ENCODE measurements around the gene EIF2B4.

Gene EIF2B4

DNA sequence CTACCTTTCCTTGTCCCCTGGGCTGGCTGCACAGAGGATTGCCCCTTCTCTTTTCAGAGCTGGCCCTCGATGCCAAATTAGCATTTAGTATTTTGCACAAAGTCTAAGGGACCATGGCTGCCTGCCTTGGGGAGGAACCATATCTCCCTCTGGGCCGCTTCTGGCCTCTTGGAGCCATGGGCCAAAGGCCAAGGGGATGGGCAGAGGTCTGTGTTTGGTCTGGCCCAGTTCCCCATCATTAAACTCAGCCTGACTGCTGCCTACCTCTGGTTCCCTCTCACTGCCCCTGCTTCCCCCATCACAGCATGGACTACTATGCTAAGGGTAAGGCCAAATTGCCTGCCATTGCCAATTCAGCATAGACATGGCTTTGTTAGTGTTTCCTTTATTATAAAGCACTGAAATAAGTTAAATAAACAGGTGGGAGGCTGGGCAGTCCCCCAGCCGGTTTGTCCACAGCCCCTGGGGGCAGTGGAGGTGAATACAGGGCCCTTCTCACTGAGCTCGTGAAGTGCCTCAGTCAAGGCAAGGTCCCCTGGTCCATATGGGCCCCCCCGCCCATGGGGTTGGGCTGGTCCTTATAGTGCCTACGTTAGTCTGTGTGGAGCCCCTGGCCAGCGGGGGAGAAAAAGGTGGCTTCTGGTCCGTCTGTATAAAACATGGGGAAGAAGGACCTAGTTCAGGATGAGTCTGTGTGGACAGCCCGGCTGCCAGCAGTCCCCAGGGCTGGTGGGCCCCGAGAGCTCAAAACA lies 6.9 kb upstream of the EIF2B4 start:
- H3K4me3 ChIP-seq (ENCODE audit: low read length), result no peak overlapping the region
- TF ChIP-seq CTCF (IDR thresholded peaks at IDR 0.05; ENCODE audit: insufficient read depth, low read depth, low read length, missing control alignments), result no peak
- DNase-seq (ENCODE audit: low read depth), result no peak

- no peak for TF ChIP-seq CTCF (IDR thresholded peaks at IDR 0.05; ENCODE audit: insufficient read depth, low read depth, low read length, missing control alignments)
- no peak for DNase-seq (ENCODE audit: low read depth)
- no peak overlapping the region for H3K4me3 ChIP-seq (ENCODE audit: low read length)
Observed at GRCh38 chr2:27376151-27376865, 6.2 kb upstream of the EIF2B4 start.

DNA sequence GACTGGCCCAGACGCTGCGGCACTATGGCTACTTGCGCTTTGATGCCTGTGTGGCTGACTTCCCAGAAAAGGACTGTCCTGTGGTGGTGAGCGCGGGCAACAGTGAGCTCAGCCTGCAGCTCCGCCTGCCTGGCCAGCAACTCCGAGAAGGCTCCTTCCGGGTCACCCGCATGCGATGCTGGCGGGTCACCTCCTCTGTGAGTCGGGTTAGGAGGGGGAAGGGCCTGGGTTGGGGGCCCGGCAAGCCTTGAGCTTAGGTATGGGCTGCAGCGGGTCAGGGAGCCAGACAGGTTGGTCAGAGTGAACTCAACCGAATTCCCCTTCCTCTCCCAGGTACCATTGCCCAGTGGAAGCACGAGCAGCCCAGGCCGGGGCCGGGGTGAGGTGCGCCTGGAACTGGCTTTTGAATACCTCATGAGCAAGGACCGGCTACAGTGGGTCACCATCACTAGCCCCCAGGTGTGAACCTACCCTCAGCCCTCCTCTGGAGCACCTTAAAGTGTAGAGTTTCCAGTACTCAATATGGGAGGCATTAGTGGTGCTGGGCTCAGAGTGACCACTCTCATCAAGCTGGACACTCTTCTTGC lies 5.5 kb upstream of the EIF2B4 start:
- H3K4me3 ChIP-seq (ENCODE audit: low read length), result no peak overlapping the region
- DNase-seq (ENCODE audit: low read depth), result no peak
- no peak for TF ChIP-seq CTCF (IDR thresholded peaks at IDR 0.05; ENCODE audit: insufficient read depth, low read depth, low read length, missing control alignments)

GRCh38 chr2:27373567-27373966 lies 3.4 kb upstream of the EIF2B4 start:
- no peak overlapping the region for H3K4me3 ChIP-seq (ENCODE audit: low read length)
- DNase-seq (ENCODE audit: low read depth), result no peak
- TF ChIP-seq CTCF (IDR thresholded peaks at IDR 0.05; ENCODE audit: insufficient read depth, low read depth, low read length, missing control alignments), result no peak

DNA sequence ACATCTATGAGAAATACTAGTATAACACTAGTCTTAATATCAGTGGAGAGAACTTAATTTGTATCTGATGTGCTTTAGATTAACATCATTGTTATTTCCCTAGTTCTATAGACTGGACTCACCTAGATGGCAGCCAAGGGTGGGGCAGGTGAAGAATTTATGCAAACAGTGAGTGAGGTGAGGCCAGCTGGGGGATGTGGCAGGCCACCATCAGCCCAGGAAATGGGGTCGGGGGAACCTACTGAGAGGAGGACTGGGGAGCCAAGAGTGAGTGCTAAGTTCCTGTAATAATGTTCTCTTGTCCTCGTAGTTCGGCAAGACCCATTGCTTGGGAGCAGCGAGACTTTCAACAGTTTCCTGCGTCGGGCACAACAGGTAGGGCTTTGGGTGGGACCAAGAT lies 2.8 kb upstream of the EIF2B4 start:
- no peak for DNase-seq (ENCODE audit: low read depth)
- no peak overlapping the region for H3K4me3 ChIP-seq (ENCODE audit: low read length)
- TF ChIP-seq CTCF (IDR thresholded peaks at IDR 0.05; ENCODE audit: insufficient read depth, low read depth, low read length, missing control alignments), result no peak

- peak; percentile 71 for DNase-seq (ENCODE audit: low read depth)
- H3K4me3 ChIP-seq (ENCODE audit: low read length), result peak overlapping the region; percentile 95
- no peak for TF ChIP-seq CTCF (IDR thresholded peaks at IDR 0.05; ENCODE audit: insufficient read depth, low read depth, low read length, missing control alignments)
Observed at GRCh38 chr2:27370816-27371620, 880 bp upstream of the EIF2B4 start.

All from epithelial cell of esophagus (primary cell).